NOMO-1 (cell line): ENCODE data around the gene KIF6.
A peak's percentile ranks its signal among the peaks of the same experiment; 100 is the strongest.
"Not testable (repeated sequence)": the region's sequence is repeated elsewhere in the genome, so short reads cannot be mapped to it uniquely, and the experiment has no call there.

Experiments used
- DNase-seq, 2 experiments: peaks; one replicate each; lab custom pipeline; 2025; ENCODE audit not compliant: unreplicated experiment in 2 of 2; lab: John Stamatoyannopoulos, UW

Gene KIF6

GRCh38 chr6:39724787-39725631 lies at the start of gene KIF6:
TSS of gene KIF6 (minus strand) at chr6:39725408. CDS start at chr6:39725310, 98 bp downstream.
- peak; percentile 83 to 84 for DNase-seq

DNA sequence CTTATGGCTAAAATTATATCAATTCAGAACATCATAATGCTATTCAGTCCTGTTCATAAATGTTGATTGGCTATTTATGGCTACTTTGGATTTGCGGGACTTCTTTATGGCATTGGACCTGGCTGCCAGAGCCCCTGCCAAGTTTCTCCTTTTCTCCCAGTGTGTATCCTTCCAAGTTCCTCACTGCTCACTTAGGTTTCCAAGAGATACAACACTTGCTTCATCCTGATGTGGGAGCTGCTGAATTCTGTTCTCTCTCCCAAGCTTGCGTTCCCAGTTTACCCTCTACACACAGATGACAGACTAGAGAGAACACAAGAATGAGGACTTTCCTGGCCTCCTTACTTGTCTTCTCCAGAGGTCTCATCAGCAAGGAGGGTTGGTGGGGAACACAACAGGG lies 48.6 kb upstream of the KIF6 start:
- no peak for DNase-seq

DNA sequence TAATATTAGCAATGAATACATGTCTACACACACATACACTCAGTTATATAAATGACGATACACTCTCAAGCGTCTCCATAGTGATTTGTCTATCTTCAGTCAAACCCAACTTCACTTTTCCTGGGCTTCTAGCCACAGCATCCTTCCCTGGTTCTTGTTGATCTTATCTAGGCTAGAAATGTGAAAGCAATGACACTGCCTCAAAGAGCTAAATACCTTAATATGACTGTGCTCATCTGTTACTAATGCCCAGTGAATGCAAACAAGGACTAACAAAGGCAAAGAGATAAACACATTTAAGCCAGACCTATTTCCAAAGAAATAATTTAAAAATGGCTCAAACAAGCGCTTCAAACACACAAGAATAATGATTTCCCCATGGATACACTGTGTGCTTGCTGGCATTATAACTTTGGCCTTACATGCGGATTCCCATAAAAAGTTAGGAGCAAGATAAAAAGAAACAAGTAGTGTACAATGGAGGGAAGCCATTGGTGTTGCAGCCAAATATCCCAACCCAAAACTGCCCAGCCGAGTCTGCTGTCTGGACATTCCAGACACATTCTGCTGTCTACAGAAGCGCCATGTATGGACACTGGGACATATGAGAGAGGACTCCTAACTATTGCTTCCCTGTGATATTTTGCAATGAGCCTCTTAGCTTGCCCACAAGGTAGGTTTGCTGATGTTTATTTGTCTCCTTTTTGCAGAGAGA lies 47.5 kb upstream of the KIF6 start:
- DNase-seq: no peak

DNA sequence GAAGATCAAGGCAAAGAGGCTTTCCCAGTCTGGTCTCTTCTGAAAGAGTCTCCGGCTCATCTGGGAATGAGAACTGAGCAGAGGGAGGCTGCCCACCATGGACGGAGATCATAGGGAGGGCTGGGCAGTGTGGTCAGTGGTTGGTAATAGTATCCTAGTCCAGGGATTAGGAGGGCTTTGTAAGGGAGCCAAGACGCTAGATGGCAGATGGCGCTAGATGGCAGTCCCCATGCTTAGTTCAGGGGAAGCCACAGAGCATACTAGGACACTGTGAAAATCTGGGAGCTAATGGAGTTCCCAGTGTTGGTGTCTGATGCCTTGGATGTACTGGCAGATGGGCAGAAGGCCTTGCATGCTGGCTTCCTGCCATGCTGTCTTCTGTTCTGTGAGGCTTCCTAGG lies 45.2 kb upstream of the KIF6 start:
- no peak for DNase-seq

- DNase-seq: no peak
Observed at GRCh38 chr6:39769012-39769411, 43.8 kb upstream of the KIF6 start.

- no peak for DNase-seq
Observed at GRCh38 chr6:39765508-39766065, 40.4 kb upstream of the KIF6 start.

DNA sequence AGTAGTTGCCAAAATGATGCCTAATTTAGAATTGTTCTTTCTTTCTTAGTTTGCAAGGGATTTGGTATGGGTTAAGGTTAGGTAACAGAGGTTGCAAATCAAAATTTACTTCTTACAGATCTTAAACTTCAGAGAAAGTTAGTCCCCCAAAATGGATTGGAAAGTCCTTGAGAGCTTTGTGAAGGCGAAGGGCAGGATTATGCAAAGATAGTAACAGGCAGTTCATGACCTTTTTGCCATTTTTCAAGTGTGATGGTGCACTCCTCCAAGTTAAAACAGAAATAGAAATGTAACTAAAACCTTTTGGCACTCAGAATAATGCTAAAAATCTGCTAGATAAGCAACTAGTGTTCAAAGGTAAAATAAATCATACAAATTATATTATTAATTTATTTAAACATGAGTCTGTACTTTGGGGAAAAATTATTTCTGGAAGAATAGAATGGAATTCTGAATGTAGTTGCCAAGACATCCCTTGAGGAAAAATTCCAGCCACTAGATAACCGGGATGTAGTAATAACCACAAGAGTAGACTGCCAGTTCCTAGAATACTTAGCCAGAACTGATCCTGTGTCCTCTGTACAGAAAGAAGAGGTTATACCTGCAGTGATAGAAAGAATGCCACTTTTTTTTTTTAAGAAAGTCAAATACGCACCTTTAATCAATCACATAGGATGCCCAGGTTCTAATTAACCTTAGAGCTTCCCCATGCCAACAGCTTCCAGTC lies 35.2 kb upstream of the KIF6 start:
- no peak for DNase-seq

DNA sequence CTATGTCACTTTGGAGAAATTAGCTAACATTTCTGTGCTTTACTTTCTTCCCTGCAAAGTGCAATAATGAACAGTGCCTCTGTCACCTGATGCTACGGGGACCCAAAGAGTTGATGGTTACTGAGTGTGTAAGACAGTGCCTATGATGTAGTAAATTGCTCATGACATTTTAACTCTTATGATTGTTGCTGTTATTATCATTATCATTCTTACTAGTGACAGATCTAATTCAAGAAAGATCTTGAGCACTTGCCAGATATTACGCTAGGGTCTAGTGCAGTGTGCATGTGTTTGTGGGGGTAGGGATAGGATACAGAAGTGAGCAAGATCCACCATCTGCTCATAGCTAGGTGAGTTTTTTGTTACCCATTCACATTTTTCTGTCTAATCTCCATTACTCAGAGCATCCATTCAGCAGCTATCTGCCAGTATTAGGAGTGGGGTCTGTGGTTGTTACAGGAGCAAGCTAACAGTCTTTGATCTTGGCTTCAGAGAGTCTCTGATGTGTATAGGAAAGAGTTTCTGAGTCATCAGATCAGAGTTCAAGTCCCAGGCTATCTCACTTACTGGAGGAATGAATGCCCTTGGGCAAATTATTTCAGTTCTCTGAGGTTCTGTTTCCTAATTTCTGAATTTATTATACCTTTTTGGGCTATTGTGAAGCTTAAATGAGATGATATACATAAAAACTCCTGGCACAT lies 33.8 kb upstream of the KIF6 start:
- no peak for DNase-seq

DNA sequence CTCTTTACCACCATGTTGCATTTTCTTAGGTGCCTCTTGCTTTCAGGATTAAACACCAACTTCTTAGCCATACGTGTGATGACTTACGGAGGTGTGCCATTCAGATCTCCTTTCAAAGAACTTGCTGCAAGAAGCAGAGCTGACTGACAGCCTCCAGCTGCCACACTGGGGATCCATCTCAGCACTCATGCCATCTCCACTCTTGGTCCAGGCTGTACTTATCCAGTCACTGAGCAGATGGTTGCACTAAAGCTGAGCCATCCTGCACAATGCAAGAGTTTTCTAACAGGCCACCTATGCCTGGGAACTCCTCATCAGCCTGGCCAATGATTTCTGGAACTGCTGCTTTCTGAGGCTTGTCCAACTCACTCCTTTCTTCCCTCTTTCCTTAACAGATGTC lies 31.4 kb upstream of the KIF6 start:
- no peak for DNase-seq

GRCh38 chr6:39755231-39755630 lies 30.0 kb upstream of the KIF6 start:
- DNase-seq: no peak

DNA sequence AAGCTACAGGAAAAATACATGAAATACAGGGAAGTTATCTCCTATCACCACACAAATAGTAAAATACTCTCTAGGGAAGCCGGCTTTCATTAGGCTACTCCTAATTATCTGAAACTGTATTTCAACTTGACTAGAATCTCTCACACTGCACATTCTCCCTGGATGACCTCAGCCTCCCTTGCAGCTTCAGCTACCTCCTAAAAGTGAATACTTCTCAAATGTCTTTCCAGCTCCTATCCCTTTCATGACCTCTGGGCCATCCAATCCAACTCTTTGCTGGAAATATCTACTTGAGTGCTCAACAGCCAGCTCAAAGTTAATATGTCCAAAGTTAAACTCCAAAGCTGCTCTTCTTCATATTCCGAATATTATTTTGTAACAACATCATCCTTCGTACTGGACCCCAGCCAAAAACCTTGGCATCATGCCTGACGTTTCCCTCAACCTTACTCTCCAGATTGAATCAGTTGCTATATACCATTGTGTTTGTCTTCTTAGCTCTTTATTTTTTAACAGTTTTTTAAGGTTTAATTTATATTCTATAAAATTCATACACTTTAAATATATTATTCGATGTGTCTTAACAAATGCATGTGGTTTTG lies 29.4 kb upstream of the KIF6 start:
- no peak for DNase-seq

DNA sequence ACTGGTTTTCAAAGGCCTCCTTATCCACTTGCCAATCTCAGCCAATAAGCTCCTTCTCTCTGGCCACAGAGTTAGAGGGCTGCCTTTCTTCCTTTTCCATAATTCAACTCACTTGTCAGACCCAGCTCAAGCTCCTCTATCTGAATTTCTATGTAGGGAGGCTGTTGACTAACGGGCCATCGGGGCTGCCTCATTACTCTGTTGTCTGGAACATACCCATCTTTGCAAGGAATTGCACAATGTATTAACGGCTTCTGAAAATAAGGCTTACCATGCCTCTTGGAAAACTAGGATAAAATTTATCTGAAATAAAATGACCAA lies 28.5 kb upstream of the KIF6 start:
- no peak for DNase-seq

GRCh38 chr6:39752835-39753724 lies 27.9 kb upstream of the KIF6 start:
- DNase-seq: no peak

DNA sequence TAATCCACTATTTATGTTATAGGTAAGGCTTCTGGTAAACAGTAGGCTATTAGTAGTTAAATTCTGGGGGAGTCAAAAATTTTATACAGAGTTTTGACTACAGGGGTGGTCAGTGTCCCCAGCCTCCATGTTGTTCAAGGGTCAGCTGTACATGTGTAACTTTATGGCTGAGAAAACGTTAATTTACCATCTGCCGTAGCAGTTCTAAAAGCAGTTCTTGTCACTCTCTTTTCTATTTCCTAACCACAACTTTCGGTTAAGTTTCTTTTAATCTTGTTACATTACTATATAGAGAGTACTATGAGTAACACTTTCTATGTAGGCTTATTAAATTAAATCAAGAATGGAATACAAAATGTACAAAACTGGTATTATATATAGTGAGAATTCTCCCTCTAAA lies 21.6 kb upstream of the KIF6 start:
- no peak for DNase-seq

GRCh38 chr6:39733704-39734103 lies 8.5 kb upstream of the KIF6 start:
- DNase-seq: no peak

DNA sequence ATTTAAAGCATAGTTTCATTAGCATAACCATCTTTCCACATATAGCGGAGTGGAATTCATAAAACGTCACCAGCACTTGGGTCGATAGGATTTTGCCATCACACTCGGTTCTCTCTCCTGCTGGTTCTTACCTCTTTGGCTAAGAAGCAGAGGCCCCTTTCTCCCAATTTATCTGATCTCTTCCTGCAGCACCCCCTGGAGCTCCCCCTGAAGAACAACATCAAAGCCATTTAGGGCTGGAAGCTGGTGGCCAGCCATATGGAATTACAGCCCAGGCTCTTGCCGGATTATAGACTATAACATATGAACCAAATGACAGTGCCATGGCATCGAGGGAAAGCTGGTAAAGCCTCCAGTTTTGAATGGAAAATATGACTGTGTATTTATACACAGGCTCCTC lies 6.4 kb upstream of the KIF6 start:
- DNase-seq: no peak

DNA sequence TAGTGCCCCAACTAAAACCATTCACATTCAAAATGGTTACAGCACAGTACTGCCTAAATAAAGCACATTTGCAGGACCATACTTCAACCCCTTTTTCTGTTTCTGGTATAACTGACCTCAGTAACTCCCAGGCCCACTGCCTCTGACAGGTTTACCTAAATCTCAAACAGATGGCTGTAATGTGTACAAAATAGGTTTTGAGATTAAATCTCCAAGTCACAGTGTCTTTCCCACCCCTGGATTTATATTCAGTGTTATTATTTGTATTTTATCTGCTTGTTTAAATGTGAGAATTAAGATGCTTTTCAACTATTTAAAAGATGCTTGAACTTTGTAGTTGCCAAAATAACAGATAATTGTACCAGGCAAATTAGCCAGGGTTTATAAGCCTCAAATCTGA lies 4.7 kb upstream of the KIF6 start:
- no peak for DNase-seq

DNA sequence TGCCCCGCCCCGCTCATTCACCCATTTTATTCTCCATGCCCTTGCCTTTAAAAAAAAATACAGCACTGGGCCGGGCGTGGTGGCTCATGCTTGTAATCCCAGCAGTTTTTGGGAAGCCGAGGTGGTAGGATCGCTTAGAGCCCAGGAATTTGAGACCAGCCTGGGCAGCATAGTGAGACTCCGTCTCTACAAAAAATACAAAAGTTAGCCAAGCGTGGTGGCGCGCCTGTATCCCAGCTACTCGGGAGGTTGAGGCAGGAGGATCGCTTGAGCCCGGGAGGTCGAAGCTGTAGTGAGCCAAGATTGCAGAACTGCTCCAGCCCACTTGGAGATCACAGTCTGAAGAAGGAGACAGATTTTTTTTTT lies 407 bp upstream of the KIF6 start:
- DNase-seq: no peak

DNA sequence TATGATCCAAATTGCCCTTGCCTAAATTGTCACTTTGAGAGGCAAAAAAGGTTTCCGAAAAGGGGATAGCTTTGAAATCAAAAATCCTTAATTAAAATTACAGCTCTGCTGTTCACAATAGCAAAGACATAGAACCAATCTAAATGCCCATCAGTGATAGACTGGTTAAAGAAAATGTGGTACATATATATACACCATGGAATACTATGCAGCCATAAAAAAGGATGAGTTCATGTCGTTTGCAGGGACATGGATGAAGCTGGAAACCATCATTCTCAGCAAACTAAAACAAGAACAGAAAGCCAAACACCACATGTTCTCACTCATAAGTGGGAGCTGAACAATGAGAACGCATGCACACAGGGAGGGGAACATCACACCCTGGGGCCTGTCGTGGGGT lies 1.9 kb downstream of the KIF6 start:
- not testable (repeated sequence) for DNase-seq

DNA sequence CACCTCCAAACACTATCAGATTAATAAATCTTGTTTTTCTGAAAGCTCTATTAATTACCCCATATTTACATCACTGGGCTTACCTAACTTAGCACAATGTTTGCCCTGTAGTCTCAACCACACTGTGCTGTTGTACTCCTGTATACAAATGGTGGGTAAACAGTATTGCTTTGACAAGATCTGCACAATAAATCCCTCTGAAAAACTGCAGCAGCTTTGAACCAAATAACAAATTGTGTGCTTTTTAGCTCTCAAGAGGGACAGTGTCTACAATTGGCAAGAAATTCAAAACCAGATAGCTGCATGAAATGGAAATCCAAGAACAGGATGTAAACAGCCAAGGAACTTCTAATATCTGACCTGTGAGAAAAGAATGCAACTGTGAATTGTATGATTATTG lies 10.4 kb downstream of the KIF6 start:
- no peak for DNase-seq
